ENCODE data around the gene GFRAL. TPM values are rescaled to one million over a fixed set of nuclear protein-coding genes. Genes with fewer than 3 reads are reported as not detected.

Gene GFRAL
- polyA plus RNA-seq, 1 of the 3 experiments (the other 2 are of a cell fraction), result not detected

DNA sequence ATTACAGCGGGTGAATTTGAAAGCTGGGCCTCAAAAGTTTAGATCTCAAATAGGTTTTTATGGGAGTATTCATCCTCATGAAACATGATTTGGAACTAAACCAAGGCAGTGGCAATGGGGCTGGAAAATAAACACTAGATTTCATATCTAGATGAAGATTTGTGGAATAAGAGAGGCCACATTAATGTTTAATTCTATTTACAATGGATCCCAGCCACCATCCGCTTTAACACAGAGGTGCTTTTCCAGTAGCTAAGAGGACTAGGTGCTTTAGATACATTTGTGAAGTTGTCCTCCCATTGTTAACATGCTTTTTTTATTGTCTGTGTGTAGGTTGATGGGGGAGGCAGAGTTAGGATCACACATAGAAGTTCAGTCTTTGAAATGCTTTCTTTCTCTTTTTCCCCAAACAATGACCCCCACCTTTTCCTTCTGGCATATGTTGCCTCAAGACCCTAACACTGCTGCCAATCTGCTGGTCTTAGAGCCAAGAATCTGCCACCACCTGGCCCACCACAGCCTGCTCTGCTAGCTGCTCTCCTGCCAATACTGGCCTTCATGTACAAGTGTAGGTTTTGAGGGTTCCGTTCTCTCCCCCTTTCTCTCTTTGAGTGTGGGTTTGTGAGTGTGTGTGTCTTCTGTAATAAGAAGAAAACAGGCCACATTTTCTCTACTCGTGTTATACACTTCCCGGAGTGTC is 27.8 kb upstream of the GFRAL start (continued):
- TF ChIP-seq, protein P1, sequence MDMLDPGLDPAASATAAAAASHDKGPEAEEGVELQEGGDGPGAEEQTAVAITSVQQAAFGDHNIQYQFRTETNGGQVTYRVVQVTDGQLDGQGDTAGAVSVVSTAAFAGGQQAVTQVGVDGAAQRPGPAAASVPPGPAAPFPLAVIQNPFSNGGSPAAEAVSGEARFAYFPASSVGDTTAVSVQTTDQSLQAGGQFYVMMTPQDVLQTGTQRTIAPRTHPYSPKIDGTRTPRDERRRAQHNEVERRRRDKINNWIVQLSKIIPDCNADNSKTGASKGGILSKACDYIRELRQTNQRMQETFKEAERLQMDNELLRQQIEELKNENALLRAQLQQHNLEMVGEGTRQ (IDR thresholded peaks at IDR 0.05; ENCODE audit: borderline replicate concordance, low read depth, low read length), result no peak
- no peak for TF ChIP-seq ELF1 (IDR thresholded peaks at IDR 0.05)

DNA sequence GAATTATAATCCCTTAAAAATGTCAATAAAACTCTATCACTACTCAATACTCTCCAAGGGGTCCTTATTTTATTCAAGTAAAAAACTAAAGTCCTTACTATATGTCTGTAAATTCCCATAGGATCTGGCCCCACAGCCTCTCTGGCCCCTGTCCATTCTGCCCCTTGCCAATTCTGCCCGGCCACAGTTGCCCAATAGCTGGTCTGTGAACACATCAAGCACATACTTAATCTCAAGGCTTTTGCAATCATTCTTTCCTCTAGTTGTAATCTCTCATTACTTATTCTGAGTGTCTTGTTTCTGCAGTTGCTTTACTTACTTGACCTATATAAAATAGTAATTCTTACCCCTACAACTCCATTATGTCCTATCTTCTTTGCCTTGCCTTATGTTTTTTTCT is 22.5 kb upstream of the GFRAL start:
- H3K4me2 ChIP-seq, result no peak overlapping the region
- H3K9me2 ChIP-seq, result no peaks in the 10 kb centered on the region
- H3K4me3 ChIP-seq (ENCODE audit: low read depth in 2 of 2, low read length in 1 of 2), result no peak overlapping the region
- H2AFZ ChIP-seq (ENCODE audit: low read depth), result no peak overlapping the region
- CTCF ChIA-PET, result interaction anchor here (0.7 kb wide), 1 partner anchor 793 kb away, joined by 3 read pairs; no protein-coding TSS in a partner anchor
- no peaks in the 10 kb centered on the region for H3K79me2 ChIP-seq (ENCODE audit: insufficient read depth)
- H3K4me1 ChIP-seq (ENCODE audit: control insufficient read depth in 1 of 2, insufficient read depth in 2 of 2, low read depth in 1 of 2, low read length in 1 of 2), result no peaks in the 10 kb centered on the region
- 4% methylated on average over 1 of the region's 1 CpG for WGBS (ENCODE audit: low lambda C conversion rate)
- no peak overlapping the region for H3K27ac ChIP-seq (ENCODE audit: low read depth in 2 of 2, low read length in 1 of 2)
- H3K36me3 ChIP-seq (replicated peaks in 1 of 2; ENCODE audit: control insufficient read depth in 1 of 2, insufficient read depth in 2 of 2, low read length in 1 of 2), result no peaks in the 10 kb centered on the region
- TF ChIP-seq ELF1 (IDR thresholded peaks at IDR 0.05) (no peak), FOSL2 (IDR thresholded peaks at IDR 0.05; ENCODE audit: borderline replicate concordance, low read depth) (no peak)
- POLR2A ChIA-PET, result no interaction called here
- no peaks in the 10 kb centered on the region for H3K27me3 ChIP-seq (ENCODE audit: insufficient read depth)
- no peaks in the 10 kb centered on the region for H3F3A ChIP-seq (replicated peaks; ENCODE audit: insufficient read depth)
- no peak for DNase-seq
- no peaks in the 10 kb centered on the region for H4K20me1 ChIP-seq (ENCODE audit: insufficient read depth)
- no peaks in the 10 kb centered on the region for H3K9me3 ChIP-seq
- no peak overlapping the region for H3K9ac ChIP-seq

DNA sequence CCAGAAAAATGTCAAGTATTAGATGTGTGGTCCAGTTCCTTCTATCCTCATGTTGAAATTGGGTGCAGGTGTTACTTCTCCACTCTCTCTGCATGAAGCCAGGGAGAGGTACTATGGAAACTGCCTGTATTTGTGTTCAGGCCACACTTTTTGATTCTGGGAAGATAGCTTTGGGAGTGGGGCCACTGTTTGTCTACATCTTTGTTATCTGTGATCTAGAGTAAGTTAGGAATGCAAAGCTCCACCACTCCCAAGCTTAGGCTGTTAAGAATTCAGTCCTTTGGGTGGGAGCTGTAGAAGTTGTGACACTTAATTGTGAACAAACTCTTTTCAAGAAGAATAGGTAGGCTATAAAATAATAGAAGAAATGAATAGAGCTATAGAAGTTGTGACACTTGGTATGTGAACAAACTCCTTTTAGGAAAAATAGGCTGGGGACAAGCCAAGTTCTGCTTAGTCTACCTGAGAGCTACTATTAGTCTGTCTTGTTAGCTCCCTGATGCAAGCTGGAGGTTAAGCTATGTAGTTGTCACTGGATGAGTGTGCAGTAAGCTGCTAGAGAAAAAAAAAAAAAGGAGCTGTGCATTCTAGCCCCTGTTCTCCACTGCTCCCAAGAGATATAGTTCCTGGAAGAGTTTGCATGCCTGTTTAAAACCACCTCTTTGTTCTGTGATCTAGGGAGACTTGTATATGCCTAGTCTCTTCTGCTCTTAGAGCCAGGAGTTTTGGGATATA is 7.1 kb upstream of the GFRAL start:
- Histone ChIP-seq H3K36me3 (replicated peaks in 1 of 2; ENCODE audit: control insufficient read depth in 1 of 2, insufficient read depth in 2 of 2, low read length in 1 of 2) (no peaks in the 10 kb centered on the region), H3K79me2 (ENCODE audit: insufficient read depth) (no peaks in the 10 kb centered on the region), H3K27ac (ENCODE audit: low read depth in 2 of 2, low read length in 1 of 2) (no peak overlapping the region), H3K9ac (no peak overlapping the region), H3K4me3 (ENCODE audit: low read depth in 2 of 2, low read length in 1 of 2) (no peak overlapping the region), H3F3A (replicated peaks; ENCODE audit: insufficient read depth) (no peaks in the 10 kb centered on the region), H3K27me3 (ENCODE audit: insufficient read depth) (no peaks in the 10 kb centered on the region), H3K4me1 (ENCODE audit: control insufficient read depth in 1 of 2, insufficient read depth in 2 of 2, low read depth in 1 of 2, low read length in 1 of 2) (no peaks in the 10 kb centered on the region), H3K9me3 (no peaks in the 10 kb centered on the region), H3K4me2 (no peak overlapping the region), H4K20me1 (ENCODE audit: insufficient read depth) (no peaks in the 10 kb centered on the region), H3K9me2 (no peaks in the 10 kb centered on the region), H2AFZ (ENCODE audit: low read depth) (no peak overlapping the region)
- ChIA-PET CTCF (interaction anchor here (0.7 kb wide), 1 partner anchor 42 kb away, joined by 3 read pairs; no protein-coding TSS in a partner anchor), POLR2A (no interaction called here)
- TF ChIP-seq, protein P2, sequence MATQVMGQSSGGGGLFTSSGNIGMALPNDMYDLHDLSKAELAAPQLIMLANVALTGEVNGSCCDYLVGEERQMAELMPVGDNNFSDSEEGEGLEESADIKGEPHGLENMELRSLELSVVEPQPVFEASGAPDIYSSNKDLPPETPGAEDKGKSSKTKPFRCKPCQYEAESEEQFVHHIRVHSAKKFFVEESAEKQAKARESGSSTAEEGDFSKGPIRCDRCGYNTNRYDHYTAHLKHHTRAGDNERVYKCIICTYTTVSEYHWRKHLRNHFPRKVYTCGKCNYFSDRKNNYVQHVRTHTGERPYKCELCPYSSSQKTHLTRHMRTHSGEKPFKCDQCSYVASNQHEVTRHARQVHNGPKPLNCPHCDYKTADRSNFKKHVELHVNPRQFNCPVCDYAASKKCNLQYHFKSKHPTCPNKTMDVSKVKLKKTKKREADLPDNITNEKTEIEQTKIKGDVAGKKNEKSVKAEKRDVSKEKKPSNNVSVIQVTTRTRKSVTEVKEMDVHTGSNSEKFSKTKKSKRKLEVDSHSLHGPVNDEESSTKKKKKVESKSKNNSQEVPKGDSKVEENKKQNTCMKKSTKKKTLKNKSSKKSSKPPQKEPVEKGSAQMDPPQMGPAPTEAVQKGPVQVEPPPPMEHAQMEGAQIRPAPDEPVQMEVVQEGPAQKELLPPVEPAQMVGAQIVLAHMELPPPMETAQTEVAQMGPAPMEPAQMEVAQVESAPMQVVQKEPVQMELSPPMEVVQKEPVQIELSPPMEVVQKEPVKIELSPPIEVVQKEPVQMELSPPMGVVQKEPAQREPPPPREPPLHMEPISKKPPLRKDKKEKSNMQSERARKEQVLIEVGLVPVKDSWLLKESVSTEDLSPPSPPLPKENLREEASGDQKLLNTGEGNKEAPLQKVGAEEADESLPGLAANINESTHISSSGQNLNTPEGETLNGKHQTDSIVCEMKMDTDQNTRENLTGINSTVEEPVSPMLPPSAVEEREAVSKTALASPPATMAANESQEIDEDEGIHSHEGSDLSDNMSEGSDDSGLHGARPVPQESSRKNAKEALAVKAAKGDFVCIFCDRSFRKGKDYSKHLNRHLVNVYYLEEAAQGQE (IDR thresholded peaks at IDR 0.05; ENCODE audit: low read depth, low read length), result no peak
- no peak for TF ChIP-seq TEAD4 (IDR thresholded peaks at IDR 0.05; ENCODE audit: borderline replicate concordance, insufficient read depth)
- TF ChIP-seq TCF12 (IDR thresholded peaks at IDR 0.05), result no peak
- TF ChIP-seq MEF2A (IDR thresholded peaks at IDR 0.05; ENCODE audit: borderline replicate concordance, low read depth), result no peak
- TF ChIP-seq, protein P3, sequence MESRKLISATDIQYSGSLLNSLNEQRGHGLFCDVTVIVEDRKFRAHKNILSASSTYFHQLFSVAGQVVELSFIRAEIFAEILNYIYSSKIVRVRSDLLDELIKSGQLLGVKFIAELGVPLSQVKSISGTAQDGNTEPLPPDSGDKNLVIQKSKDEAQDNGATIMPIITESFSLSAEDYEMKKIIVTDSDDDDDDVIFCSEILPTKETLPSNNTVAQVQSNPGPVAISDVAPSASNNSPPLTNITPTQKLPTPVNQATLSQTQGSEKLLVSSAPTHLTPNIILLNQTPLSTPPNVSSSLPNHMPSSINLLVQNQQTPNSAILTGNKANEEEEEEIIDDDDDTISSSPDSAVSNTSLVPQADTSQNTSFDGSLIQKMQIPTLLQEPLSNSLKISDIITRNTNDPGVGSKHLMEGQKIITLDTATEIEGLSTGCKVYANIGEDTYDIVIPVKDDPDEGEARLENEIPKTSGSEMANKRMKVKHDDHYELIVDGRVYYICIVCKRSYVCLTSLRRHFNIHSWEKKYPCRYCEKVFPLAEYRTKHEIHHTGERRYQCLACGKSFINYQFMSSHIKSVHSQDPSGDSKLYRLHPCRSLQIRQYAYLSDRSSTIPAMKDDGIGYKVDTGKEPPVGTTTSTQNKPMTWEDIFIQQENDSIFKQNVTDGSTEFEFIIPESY (IDR thresholded peaks at IDR 0.05; ENCODE audit: borderline replicate concordance, low read depth), result no peak
- no peak for TF ChIP-seq EZH2phosphoT487 (IDR thresholded peaks at IDR 0.05; ENCODE audit: borderline replicate concordance, low read depth)
- no peak for TF ChIP-seq NRF1 (IDR thresholded peaks at IDR 0.05; ENCODE audit: low read depth, low read length)
- no peak for TF ChIP-seq EP300 (IDR thresholded peaks at IDR 0.05; ENCODE audit: borderline replicate concordance in 1 of 2, low read depth in 1 of 2, low read length in 1 of 2)
- no peak for TF ChIP-seq RAD21 (IDR thresholded peaks at IDR 0.05; ENCODE audit: low read length)
- no peak for TF ChIP-seq RCOR1 (IDR thresholded peaks at IDR 0.05; ENCODE audit: low read length)
- TF ChIP-seq, protein P4, sequence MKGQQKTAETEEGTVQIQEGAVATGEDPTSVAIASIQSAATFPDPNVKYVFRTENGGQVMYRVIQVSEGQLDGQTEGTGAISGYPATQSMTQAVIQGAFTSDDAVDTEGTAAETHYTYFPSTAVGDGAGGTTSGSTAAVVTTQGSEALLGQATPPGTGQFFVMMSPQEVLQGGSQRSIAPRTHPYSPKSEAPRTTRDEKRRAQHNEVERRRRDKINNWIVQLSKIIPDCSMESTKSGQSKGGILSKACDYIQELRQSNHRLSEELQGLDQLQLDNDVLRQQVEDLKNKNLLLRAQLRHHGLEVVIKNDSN (IDR thresholded peaks at IDR 0.05; ENCODE audit: borderline replicate concordance, low read depth), result no peak
- TF ChIP-seq CHD2 (IDR thresholded peaks at IDR 0.05; ENCODE audit: low read length, partially characterized antibody), result no peak
- no peak for TF ChIP-seq FOSL2 (IDR thresholded peaks at IDR 0.05; ENCODE audit: borderline replicate concordance, low read depth)
- TF ChIP-seq POLR2AphosphoS5 (IDR thresholded peaks at IDR 0.05; ENCODE audit: low read depth, low read length), result no peak
- DNase-seq, result no peak

Measured in SK-N-SH (cell line).